Measurements from ENCODE around the gene LGALS3BP.

DNA sequence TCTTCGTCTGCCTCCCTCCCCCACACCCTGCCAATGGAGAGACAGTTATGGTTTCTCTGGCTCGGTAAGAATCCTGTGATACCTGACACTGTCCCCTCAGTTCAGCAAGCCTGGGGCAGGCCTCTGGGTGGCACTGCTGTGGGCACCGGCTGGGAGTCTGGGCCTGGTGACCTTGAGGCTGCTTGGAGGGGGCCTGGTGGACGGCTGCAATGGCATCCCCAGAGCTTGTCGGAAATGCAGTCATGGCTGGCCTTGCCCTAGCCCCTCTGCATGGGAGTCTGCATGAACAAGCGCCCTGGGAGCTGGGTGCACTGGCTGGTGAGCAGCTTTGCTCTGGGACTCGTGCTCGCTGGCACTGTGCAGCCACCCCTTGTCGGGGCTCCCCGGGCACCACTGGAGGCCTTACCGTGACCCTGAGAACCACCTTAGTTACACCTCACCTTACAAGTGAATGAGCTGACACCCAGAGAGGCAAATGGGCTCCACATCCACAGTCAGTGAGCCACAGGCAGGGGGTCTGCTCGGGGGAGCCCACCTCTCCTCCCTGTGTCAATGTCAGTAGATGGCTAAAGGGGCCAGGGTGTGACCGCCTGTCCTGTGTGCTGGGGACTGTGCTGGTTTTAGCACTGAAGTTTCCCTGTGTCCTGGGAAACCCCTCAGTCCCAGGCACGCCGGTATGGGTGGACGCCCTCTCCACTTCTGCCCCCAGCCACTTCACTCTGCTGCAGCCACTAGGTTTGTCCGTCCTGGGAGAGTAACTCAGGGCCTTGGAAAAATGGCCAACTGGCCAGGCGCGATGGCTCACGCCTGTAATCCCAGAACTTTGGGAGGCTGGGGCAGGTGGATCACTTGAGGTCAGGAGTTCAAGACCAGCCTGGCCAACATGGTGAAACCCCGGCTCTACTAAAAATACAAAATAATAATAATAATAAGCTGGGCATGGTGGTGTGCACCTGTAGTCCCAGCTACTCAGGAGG lies 1.4 kb downstream of the LGALS3BP start:
- TF ChIP-seq, protein P1, sequence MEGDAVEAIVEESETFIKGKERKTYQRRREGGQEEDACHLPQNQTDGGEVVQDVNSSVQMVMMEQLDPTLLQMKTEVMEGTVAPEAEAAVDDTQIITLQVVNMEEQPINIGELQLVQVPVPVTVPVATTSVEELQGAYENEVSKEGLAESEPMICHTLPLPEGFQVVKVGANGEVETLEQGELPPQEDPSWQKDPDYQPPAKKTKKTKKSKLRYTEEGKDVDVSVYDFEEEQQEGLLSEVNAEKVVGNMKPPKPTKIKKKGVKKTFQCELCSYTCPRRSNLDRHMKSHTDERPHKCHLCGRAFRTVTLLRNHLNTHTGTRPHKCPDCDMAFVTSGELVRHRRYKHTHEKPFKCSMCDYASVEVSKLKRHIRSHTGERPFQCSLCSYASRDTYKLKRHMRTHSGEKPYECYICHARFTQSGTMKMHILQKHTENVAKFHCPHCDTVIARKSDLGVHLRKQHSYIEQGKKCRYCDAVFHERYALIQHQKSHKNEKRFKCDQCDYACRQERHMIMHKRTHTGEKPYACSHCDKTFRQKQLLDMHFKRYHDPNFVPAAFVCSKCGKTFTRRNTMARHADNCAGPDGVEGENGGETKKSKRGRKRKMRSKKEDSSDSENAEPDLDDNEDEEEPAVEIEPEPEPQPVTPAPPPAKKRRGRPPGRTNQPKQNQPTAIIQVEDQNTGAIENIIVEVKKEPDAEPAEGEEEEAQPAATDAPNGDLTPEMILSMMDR (conservative IDR thresholded peaks at IDR 0.05; ENCODE audit: low read length), result no peak
- TF ChIP-seq EZH2phosphoT487 (IDR thresholded peaks at IDR 0.05; ENCODE audit: borderline replicate concordance, low read depth, low read length), result no peak

Measured in OCI-LY7 (cell line).